Amniotic epithelial cell (primary cell): ENCODE results near the gene KCNAB3.
A peak's percentile ranks its signal among the peaks of the same experiment; 100 is the strongest.

Experiments
- DNase-seq: peaks from one replicate; pipeline ENCODE4 v3.0.0-alpha.2; 2010; ENCODE audit warnings: low read depth

Gene KCNAB3

DNA sequence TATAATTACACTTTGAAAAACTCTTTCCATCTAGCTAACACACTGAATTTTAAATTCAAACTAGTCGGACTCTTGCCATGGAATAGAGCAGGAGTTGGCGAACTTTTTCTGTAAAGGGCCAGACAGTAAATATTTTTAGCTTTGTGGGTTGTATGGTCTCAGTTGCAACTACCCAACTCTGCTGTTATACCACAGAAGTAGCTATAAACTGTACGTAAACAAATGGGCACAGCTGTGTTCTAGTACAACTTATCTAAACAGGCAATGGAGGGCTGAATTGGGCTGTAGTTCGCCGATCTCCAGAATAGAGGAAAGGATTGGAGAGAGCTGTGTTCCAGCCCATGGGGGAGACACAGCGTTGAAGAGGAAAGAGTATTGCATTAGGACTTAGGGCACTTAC lies 11.1 kb upstream of the KCNAB3 start:
- DNase-seq = no peak

DNA sequence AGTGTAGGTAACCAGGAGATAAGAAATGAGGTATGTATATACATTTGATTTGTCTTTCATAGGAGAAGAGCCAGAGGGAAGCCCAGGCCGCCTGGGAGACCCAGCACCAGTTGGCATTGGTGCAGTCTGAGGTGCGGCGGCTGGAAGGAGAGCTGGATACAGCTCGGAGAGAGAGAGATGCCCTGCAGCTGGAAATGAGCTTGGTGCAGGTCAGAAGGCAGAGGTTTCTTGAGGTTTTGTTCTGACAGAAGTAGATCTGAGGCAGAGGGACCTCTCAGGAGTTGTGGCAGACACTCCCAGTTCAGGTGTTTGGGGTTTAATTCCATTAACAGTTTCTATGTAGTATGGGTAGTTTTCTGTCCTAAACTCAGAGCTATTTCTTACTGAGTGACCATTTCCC lies 10.4 kb upstream of the KCNAB3 start:
- DNase-seq = no peak

DNA sequence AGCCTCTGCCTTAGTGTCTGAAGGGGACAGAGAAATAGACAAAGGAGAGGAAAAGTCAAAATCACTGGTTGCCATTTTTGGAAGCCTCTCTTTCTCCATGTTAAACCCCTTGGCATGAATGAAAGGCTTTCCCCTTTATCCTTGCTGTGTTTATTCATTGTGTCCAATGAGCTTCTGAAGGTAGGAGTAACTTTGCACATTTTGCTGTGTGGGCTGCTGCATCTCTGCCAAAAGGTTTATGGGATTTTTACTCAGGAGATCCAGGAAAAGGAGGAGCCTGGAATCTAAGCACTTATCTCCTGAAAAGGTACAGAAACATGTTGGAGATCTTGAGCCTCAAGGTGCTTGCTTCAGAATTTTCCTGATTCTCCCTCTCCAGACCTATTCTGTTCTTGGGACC lies 6.2 kb upstream of the KCNAB3 start:
- DNase-seq = no peak

DNA sequence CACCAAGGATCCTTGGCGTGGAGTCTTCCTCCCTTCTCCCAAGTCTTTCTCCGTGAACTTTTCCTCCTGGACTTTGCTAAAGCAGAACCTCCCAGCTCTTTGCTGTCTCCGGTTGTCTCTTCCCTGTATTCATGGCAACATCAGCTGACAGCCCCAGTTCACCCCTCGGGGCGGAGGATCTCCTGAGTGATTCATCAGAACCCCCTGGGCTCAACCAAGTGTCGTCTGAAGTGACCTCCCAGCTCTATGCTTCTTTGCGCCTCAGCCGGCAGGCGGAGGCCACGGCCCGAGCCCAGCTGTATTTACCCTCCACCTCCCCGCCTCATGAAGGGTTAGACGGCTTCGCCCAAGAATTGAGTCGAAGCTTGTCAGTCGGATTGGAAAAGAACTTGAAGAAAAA lies 3.3 kb upstream of the KCNAB3 start:
- DNase-seq = peak; percentile 65

DNA sequence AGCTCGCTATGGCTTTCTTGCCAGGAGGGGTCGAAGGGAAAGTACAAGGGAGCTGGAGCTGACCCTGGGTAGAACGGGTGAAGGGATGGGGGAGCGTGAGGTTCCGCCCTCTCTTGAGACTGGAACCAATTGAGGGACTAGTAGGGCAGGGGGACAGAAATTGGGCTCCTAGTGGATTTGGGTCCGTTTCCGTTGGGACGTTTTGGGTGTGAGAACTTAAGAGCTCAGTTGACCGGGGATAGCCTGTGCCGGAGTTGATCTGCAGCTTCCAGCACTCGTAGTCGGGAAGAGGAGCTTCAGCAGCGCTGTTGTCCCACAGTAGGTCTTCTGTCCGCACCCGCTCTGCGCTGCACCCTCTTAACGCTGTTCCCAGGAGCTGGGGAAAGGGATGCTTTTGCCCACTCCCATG lies 2.8 kb upstream of the KCNAB3 start:
- DNase-seq = peak; percentile 21

DNA sequence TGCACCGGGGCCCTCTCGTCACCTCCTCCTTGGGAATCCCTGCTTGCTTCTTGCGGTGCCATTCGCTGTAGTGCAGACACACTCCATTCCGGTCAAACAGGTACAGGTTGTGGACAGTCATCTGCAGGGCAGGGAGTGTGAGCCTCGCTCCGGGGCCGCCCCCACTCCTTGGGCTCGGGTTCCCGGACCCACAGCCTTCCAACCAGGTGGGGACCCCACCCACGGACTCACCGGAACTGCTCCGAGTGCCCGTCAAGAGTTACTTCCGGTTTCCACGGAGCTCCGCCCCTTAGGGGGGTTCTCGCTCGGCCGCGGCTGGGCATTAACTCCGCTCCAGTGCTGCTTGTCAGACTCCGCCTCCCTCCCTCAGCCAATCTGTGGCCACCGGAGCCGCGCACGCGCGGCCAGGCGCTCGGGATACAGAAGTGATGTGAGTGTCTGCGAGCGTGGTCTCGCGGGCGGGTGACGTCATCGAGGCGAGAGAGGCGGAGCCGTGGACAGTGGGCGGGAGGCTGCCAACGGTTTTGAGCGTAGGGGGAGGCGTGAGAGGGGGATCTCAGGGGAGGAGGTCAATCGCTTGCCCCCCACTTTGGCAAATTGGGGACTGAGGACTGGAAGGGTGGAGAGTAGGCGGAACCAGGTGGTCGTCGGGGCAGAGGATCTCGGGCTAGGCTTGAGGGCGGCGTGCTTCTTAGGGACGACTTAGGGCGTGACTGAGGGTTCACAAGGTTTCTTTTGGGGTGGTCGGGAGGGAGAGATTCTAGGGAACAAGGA lies 2.2 kb upstream of the KCNAB3 start, which contains the start of the genes CNTROB and TRAPPC1:
Gene CNTROB, plus strand, starts transcription at position 498 of the 774 bp plus-strand sequence. CDS start 874 bp downstream, outside the sequence.
Gene TRAPPC1, minus strand, starts transcription at position 238 of the 774 bp plus-strand sequence. Its CDS starts 117 bp downstream, at position 121.
- DNase-seq = peak; percentile 98

- DNase-seq = no peak
Observed at GRCh38 chr17:7930841-7931631, 1.4 kb upstream of the KCNAB3 start.

GRCh38 chr17:7927596-7927995 lies 2.1 kb downstream of the KCNAB3 start:
- peak; percentile 58 for DNase-seq

DNA sequence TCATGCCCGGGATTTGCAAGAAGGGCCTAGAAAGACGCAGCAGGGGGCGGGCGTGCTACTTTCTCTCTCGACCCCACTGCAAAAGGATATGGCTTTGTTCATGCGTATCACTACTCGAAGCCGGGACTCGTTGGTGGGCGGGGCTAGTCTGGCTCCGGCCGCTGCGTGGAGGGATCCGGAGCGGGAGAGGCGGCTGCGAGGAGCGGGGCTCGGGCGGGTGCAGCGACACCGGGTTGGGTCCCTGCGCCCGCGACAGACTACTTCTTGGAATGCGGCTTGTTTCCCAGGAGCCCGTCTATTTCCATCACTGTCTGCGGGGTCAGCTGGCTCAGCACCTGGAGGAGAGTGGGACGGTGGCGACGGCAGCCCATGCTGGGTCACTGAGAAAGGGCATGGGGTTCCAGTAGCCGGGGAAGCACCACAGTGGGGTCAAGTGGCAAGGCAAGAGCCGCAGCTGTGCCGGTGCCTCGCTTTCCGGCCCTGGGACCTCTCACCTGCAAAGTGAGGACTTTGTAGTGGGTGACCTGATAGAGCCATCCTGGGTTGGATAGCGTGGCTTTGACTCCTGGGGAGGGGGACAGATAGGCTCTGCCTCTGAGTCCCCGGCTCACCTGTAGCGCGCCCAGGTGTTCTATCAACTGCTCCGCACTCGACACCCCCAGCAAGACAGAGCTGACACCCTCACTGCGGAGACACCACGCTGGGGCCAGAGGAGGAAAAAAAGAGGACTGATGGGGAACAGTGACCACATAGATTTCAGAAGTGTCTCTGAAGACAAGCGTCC lies 6.6 kb downstream of the KCNAB3 start:
- peak; percentile 81 for DNase-seq

DNA sequence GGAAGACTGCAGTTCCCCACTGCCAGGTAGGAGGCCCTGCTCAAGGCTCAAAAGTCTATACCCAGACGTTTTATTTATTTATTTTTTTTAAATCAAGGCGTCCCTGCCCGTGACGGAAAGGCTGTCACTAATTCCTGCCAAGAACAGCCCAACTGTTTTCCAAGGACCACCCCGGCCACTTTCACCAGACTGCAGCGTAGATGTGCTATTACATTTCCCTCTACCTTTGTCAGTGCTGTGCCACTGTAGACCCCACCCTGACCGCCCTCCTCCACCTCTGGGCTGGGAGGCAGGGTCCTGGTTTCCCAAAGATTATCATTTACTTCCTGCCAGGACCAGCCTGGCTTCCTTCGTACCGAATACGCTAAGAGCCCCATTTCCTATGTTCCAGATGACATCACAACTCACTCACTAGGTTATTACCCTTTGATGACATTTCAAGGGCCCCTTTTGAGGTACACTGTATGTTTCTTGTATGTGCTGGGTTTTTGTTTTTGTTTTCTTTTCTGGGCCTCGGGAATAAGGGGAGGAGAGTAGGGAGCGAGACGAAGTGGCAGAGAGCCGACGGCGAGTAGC lies 7.3 kb downstream of the KCNAB3 start:
- DNase-seq = no peak

DNA sequence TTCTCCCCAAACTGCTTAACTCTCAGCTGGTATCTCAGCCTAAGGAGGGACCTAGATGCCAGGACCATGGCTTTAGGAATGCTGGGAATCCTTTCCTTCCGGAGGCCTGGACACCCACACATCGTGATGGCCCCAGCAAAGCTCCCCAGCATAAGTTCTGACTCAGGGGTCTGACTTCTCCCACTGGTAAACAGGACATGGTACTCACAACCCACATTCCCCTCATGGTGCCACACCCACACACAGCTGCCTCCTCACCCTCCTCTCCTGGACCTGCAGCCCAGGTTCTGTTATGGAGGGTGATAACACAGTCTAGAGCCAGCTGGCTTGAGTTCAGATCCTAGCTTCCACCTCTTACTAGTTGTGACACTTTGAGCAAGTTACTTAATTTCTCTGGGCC lies 12.8 kb downstream of the KCNAB3 start:
- DNase-seq = peak; percentile 88

GRCh38 chr17:7916385-7916682 lies 13.3 kb downstream of the KCNAB3 start:
- no peak for DNase-seq

GRCh38 chr17:7915611-7916384 lies 13.9 kb downstream of the KCNAB3 start, which contains the start of gene RNF227:
Gene RNF227, minus strand, starts transcription at chr17:7916289. Its CDS starts 94 bp downstream, at chr17:7916195.
- peak; percentile 95 for DNase-seq

GRCh38 chr17:7915179-7915610 lies 14.5 kb downstream of the KCNAB3 start:
- peak; percentile 61 for DNase-seq

DNA sequence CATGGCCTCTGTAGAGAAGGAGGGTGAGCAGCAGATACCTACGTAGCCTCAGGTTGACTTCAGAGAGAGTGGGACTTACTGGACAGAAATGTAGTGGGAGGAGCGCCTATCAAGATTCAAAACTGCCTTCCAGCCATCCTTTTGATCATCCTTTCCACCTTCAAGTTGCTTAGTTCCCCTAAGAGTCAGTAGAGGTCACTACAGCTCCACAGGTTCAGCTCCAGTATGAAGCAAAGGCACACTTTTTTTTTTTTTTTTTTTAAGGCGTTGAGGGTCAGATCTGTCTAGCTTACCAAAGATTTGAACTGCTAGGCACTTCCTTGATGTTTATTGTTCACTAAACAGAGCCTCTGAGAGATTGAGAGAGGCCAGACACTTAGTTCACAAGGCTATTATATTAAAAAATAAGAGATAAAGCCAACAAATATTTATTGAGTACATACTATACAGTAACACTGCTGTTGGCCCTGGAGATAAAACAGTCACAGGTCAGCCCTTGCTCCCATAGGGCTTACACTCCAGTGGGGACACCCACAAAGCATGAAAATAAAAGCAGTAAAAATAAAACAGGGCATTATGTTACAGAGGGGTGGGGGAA lies 16.6 kb downstream of the KCNAB3 start:
- DNase-seq = peak; percentile 87

DNA sequence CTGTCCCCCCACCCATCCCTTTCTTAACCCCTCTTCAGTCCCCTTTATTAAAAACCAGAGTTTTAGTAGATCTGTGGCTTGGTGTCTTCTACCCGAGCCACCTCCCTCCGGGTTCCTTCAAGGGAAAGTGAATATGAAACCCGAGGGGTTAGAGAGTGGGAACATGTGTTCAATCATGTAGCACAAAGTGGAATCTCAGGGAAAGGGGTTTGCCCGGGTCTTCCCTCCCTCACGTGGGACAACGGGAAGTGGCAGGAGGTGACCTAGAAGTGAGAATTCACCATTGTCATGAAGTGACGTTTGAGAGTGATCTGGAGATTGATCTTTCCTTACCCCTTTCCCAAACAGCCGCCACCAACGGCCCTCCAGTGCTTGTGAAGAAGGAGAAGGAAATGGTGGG lies 18.5 kb downstream of the KCNAB3 start:
- DNase-seq = no peak

DNA sequence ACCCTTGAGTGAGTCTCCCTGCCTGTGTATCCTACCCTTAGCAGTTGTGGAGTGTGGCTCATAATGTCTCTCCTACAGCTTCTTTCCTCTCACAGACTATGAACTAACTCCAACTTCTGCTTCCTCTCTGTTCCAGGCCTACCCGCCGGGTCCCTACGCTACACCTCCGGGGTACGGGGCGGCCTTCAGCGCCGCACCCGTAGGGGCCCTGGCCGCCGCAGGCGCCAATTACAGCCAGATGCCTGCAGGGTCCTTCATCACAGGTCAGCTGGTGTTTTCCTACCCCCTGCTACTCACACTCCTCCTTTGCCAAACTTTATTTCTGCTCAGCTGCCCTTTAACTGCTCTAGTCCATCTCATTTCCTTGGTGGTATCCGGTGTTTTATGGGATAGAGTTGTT lies 18.9 kb downstream of the KCNAB3 start:
- no peak for DNase-seq

GRCh38 chr17:7910281-7910680 lies 19.4 kb downstream of the KCNAB3 start:
- no peak for DNase-seq

DNA sequence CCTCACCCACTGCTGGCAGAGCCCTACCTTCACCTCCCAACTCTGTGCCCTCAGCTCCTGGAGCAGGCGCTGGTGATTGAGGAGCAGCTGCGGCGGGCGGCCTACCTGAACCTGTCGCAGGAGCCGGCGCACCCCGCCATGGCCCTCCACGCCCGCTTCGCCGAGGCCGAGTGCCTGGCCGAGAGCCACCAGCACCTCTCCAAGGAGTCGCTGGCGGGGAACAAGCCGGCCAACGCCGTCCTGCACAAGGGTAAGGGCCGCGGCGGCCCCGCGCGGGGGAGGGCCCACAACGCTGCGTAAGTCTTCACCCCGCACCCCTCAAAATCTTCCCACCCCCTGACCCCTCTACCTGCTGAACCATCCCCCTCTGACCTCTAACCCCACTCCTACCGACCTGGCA lies 20.6 kb downstream of the KCNAB3 start:
- no peak for DNase-seq

GRCh38 chr17:7903154-7904103 lies 26.2 kb downstream of the KCNAB3 start:
- DNase-seq = no peak
